DND-41 (cell line): Measurements from ENCODE around the gene LIMD2.

Experiments used
- EZH2 ChIP-seq: IDR thresholded peaks from 3 replicates; pipeline ENCODE4 v1.6.1; 2012; ENCODE audit warnings: borderline replicate concordance, low read depth, mild to moderate bottlenecking, moderate library complexity, low read length, inconsistent platforms; ENCODE audit not compliant: severe bottlenecking
- TF ChIP-seq, protein P1 (sequence below): IDR thresholded peaks from 2 replicates; pipeline ENCODE4 v1.5.1; 2012; ENCODE audit warnings: borderline replicate concordance, low read length, moderate library complexity, mild to moderate bottlenecking; ENCODE audit not compliant: poor library complexity, severe bottlenecking; ENCODE audit errors: extremely low read depth

DNA sequence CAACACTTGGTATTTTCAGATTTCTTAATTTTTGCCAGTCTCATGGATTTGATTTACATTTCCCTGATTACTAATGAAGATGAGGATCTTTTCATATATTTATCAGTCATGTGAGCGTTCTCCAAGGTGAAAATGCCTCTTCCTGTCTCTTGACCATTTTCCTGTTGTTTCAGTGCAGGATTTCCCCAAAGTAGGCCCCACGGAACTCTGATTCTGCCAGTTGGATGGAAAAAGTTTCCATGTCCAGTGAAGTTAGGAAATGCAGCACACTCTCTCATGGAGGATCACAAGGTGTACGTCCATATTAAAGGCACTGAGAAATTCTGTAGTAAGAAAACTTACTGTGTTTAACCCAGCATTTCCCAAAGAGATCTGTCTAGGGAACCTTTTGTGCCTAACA is 16.5 kb upstream of the LIMD2 start:
- TF ChIP-seq, protein P1, sequence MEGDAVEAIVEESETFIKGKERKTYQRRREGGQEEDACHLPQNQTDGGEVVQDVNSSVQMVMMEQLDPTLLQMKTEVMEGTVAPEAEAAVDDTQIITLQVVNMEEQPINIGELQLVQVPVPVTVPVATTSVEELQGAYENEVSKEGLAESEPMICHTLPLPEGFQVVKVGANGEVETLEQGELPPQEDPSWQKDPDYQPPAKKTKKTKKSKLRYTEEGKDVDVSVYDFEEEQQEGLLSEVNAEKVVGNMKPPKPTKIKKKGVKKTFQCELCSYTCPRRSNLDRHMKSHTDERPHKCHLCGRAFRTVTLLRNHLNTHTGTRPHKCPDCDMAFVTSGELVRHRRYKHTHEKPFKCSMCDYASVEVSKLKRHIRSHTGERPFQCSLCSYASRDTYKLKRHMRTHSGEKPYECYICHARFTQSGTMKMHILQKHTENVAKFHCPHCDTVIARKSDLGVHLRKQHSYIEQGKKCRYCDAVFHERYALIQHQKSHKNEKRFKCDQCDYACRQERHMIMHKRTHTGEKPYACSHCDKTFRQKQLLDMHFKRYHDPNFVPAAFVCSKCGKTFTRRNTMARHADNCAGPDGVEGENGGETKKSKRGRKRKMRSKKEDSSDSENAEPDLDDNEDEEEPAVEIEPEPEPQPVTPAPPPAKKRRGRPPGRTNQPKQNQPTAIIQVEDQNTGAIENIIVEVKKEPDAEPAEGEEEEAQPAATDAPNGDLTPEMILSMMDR = no peak
- TF ChIP-seq EZH2 = no peak
